Neural cell (in vitro differentiated cells): ENCODE results near the gene C22orf23.

ENCODE experiments used
- CTCF ChIP-seq: fragments of 450-650 bp; IDR thresholded peaks from 2 replicates; pipeline ENCODE4 v1.5.1; 2014; ENCODE audit warnings: antibody characterized with exemption, mild to moderate bottlenecking, moderate library complexity; ENCODE audit not compliant: poor library complexity, severe bottlenecking
- POLR2AphosphoS5 ChIP-seq: IDR thresholded peaks from 2 replicates; pipeline ENCODE4 v1.6.1; 2012
- REST ChIP-seq: IDR thresholded peaks from 2 replicates; pipeline ENCODE4 v1.6.1; 2012; ENCODE audit warnings: borderline replicate concordance
- SMC3 ChIP-seq: fragments of 450-650 bp; conservative IDR thresholded peaks from 2 replicates; pipeline ENCODE4 v1.6.1; 2014; ENCODE audit warnings: antibody characterized with exemption, mild to moderate bottlenecking, moderate library complexity; ENCODE audit not compliant: poor library complexity

GRCh38 chr22:37932821-37933578 is 20.4 kb downstream of the C22orf23 start:
- TF ChIP-seq REST (no peak), CTCF (no peak), SMC3 (no peak), POLR2AphosphoS5 (no peak)
